HG03520 (cell line): ENCODE results near the gene ZNF593OS.

Source experiments
- ATAC-seq: cut with Tn5 transposase; IDR thresholded peaks from one replicate; pipeline ENCODE4 v1.9.1; 2021; ENCODE audit warnings: mild to moderate bottlenecking, moderate library complexity; ENCODE audit not compliant: unreplicated experiment

ZNF593OS gene

DNA sequence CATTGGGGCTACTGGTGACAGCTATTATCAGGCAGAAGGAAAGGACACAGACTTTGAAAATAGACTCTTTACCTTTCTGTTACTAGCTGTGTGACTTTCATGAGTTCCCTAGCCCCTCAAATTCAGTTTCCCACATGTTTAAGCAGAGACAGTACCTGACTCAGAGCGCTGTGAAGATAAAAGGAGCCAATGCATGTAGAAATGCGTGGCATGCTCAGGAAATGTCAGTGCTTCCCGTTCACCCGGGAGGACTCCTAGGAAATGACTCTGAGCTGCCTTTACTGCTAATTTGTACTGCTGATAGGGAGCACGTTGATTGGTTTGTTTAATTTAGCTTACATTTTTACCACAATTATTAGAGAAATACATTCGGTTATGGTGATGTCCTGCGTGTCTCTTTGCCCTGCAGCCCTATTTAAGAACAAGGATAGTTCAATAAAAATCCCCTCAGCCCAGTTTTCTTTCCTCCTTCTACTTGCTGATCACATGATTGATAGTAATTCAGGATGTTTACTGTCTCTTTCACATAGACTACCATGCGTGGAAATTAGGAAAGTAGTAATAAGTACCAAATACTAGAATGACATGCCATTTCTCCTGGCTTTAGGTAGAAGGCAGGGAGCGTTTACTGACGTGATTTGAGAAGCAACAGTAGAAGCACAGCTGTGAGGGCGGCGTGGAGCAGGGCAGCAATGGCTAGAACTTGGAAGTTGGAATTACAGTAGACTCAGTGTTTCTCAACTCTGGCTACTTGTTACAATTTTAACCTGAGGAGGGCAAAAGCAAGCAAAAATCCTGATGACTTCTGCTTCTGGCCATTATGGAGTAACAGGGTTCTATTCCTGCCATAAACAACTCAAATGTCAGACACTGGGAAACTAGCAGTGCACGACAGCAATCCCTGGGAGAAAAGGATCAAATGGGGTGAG lies 44.1 kb downstream of the ZNF593OS start:
- ATAC-seq: no peak

DNA sequence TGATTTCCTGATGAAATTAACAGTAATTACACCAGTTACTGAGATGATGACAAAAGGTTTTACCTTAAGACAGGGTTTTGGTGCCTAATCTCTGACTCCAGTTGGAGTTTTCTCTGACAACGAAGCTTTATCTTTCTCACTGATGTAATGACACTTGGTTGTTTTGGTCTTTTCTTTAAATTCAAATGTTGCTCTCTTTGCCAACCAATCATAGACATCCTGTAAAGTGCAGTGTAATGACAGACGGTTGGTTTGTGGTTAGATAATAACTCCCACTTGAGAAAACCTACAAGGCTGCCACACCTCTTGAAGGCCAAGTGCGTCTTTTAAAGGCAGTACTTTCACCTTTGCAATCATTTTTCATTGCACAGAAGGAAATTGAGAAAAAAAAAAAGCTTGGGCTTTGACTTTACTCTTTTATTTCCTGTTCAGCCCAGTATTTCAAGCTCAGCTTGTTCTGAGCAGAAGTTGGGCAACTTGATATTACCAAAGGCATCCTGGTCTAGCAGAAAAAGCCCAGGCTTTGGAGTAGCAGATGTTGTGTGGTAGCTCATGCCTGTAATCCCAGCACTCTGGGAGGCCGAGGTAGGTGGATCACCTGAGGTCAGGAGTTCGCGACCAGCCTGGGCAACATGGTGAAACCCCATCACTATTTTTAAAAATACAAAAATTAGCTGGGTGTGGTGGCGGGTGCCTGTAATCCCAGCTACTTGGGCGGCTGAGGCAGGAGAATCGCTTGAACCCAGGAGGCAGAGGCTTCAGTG lies 45.1 kb downstream of the ZNF593OS start:
- ATAC-seq: no peak

DNA sequence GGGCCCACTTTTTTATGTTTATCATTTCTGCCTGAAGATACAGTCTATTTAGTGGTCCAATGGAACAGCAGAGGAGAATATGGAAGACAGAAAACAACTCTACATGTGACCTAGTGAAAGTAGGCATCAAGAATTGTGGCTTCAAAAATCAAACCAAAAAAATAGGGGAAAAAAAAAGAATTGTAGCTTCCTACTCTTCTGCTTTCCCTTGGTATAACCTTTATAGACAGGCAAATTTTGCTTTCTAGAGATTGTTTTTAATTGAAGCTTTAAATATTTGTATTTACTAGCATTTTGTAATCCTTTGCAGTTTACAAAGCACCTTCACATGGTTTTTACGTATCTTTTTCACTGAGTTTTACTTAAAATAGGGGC lies 45.7 kb downstream of the ZNF593OS start:
- no peak for ATAC-seq

DNA sequence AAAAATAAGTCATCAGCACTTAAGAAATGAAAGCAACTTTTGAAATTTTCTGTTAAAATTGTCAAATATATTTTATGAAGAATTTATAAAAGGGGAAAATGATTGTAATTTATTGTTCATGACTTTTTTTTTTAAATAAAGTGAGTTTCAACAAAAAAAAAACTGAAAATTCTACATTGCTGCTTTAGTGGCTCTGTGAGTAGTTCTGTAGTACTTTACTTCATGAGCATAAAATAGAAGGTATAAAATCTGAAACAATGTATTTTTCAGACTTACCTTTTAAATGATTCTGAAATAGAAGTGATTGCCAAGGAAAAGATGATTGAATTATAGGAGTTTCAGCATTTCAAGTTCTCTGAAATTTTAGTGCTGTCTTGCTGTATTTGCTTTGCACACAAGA lies 46.2 kb downstream of the ZNF593OS start:
- ATAC-seq: no peak

DNA sequence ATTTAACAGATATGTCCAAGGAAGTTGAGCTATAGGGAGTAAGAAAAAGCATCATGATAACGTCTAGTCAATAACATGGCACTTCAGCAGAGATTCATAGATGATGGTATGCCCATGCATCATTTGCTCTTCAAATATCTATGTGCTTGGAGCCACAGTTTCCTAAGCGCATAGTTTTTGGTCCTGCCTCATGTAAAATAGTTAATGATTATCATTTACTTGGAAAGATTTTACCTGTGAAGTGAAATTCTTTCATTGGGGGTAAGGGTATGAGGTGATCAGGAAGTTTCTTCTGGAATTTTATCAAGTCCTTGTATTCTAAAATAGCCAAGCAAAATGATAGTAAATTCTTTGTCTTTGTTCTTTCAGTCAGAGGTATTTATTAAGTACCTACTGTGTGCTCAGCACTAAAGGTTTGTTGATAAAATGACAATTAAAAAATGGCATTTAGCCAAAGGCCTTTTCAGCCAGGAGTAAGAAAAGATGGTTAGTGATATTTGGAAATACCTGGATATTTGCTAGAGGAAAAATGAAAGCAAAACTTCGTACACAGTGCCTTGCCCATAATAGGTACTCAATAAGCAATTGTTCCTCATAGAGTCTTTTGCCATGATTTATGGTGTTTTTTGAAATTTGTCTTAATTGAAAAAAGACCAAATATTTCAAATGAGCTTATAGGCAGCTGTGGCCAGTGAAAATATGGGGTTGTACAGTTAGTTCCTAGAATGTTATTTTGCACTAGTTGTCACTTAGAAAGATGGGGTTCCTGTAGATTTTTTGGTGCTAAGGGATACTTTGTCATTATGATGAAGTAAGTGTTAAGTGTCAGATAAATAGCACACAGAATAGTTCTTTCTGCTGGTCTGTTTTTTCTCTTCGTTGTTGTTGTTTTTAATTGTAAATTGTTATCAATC lies 47.0 kb downstream of the ZNF593OS start:
- no peak for ATAC-seq

DNA sequence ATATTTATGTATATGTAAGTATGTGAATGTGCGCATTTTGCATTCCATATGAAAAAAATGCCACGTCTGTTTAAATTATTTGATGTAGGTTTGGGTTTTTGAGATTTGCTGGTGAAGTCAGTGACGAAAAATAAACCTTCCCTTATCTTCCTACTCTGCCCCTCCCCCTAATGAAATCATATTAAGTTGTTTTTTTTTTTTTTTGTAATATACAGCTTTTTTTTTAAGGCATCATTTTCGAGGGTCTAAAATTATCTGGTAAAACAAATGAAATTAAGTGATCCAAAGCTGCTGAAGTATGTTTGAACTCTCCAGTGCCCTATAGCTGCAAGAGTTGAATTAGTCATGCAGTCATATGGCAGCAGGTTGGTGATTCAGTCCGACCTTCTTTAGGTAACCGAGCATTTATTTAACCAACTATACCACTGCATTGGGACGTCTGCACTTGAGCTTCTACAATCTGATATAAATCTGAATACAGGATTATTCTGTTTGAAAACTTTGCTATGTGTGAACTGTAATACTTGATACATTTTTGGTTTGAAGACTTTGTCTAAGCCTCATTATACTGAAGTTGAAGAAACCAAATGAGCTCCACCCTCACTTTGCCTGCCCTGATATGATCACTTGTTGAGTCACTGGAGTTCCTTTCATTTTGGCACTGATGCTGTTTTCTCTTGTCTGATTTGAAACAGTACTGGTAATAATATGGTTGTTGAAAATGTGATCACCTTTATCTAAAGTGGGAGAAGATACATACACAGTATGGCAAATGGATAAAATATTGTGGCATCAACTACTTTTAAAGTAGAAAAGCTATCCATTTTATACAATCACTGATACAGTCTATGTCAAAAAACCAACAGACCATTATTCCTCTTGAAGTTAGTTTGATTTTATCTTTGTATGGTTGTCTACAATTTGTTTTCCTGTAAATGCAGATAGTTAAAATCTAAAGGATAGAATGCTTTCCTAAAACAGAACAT lies 48.4 kb downstream of the ZNF593OS start:
- ATAC-seq: no peak

DNA sequence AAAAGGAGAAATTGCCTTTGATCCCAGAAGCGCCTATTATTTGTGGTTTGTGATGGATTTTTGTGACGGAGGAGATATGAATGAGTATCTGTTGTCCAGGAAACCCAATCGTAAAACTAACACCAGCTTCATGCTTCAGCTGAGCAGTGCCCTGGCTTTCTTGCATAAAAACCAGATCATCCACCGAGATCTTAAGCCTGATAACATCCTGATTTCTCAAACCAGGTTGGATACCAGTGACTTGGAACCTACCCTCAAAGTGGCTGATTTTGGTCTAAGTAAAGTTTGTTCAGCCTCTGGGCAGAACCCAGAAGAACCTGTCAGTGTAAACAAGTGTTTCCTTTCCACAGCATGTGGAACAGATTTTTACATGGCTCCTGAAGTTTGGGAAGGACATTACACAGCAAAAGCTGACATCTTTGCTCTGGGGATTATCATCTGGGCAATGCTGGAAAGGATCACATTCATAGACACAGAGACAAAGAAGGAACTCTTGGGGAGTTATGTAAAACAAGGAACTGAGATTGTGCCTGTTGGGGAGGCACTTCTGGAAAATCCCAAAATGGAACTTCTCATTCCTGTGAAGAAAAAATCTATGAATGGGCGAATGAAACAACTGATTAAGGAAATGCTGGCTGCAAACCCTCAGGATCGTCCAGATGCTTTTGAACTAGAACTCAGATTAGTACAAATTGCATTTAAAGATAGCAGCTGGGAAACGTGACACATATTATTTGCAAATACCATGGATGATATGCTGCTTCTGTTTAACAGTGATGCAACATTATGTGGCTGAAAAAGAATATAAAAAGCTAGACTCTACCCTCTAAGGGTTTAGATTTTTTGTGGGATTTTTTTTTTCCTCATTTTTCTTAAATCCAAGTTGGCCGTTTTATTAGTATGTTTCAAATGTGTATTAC lies 49.5 kb downstream of the ZNF593OS start:
- no peak for ATAC-seq

DNA sequence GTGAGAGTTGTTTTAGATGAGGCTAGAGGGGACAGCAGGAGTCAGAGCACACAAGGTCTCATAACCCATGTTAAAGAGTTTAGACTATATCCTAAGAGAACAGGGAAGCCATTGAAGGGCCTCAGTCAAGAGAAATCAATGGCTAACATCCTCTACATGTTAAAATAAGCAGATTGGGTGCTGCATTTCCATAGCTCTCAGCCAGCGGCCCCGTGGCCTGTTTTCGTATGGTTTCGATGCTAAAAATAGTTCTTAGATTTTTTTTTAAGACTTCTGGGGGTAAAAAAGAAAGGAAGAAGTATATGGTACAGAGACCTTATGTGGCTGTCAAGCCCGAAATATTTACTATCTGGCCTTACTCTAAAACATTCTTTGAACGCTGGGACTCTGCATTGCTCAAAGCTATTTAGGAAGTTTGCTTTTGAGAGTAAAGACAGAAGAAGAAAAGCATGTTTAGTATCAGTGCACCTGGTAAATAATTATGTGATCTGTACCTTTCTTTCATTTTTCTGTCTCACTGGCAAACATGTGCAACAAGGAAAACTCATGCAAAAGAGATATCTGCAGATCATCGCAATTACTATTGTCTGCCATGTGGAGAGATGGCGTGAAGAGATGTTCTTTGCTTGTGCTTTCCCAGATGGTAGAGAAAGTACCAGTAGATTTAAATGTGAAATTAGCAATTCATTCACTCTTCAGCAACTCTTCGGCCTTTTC lies 51.6 kb downstream of the ZNF593OS start:
- no peak for ATAC-seq
